GM21423 (cell line): ENCODE data around the gene CAMKK1.

ENCODE experiments used
- ATAC-seq: cut with Tn5 transposase; IDR thresholded peaks from one replicate; pipeline ENCODE4 v1.9.1; 2021; ENCODE audit warnings: mild to moderate bottlenecking, moderate library complexity; ENCODE audit not compliant: unreplicated experiment

Gene CAMKK1

DNA sequence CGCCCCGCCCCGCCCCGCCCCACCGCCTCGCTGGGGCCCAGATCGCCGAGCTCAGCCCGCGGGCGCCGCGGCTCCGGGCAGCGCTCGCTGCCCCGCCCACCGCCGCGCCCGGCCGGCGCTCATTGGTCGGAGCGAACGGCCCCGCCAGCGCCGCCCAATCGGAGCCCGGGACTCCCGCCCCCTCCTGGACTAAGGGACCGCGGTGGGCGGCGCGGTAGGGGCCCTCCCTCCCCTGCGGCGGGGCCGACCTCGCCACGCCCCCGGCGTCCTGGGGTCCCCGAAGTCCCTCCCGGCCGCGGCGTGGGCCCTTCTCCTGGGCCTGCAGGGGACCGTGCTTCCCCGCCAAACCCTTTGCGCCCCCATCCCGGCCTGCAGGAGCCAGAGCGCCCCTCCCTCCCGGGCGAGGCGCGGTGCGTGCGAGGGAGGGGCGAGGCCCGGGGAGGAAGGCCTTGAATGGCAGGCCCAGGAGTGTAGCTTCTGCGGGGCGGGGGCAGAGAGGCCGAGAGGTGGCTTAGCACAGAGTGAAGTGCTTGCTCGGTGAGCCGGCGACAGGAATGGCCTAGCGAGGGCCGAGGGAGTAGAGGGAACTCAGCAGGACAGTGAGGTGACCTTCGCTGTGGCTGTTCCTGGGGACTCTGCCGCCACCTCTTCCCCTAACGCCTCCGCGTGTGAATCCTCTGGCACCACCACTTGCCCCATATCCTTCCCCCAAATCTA lies at the start of gene CAMKK1:
Gene CAMKK1, minus strand, starts transcription at position 51 of the 717 bp plus-strand sequence. CDS start 7,366 bp downstream, outside the sequence.
- ATAC-seq: peak; percentile 81

DNA sequence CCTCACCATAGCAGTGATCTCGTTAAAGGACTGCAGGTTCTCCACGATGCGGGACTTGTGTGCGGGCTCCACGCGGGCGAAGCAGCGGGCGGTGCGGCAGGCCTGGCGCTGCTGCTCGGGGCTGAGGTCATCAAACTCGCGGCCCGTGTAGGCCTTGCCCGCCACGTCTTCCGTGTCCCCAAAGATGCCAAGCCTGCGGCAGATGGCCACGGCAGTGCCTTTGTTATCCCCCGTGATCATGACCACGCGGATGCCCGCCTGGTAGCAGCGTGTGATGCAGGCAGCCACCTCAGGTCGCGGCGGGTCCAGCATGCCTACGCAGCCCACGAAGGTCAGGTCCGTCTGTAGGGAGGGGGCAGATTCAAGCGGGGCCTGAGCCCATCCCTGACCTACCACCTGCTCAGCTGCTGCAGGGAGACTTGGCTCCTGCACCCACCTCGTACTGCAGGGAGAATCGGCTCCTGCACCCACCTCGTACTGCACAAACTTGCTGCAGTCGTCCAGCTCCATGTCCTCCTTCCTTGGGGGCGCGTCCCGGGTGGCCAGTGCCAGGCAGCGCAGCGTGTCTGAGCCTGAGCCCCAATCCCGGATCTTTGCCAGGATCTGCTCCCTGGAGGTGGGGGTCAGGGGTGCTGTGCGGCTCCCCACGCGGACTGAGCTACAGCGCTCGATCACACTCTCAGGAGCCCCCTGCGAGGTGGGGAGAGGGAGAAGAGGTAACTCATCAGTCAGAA lies 48.3 kb upstream of the CAMKK1 start:
- ATAC-seq: no peak

DNA sequence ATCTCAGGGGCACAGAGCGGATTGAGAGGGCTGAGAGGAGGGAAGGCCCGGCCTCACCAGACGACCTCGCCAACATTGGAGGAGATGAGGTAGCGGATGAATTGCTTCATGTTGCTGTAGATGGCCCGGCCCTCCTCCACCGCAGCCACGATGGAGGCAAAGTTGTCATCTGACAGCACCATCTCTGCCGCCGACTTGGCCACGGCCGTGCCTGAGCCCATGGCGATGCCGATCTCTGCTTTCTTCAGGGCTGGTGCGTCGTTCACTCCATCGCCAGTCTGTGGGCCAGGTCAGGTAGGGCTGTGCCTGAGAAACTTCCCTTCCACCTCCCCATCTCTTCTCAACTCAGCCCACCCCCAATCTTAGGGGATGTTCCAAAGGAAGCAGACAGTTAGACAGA lies 44.5 kb upstream of the CAMKK1 start:
- no peak for ATAC-seq

DNA sequence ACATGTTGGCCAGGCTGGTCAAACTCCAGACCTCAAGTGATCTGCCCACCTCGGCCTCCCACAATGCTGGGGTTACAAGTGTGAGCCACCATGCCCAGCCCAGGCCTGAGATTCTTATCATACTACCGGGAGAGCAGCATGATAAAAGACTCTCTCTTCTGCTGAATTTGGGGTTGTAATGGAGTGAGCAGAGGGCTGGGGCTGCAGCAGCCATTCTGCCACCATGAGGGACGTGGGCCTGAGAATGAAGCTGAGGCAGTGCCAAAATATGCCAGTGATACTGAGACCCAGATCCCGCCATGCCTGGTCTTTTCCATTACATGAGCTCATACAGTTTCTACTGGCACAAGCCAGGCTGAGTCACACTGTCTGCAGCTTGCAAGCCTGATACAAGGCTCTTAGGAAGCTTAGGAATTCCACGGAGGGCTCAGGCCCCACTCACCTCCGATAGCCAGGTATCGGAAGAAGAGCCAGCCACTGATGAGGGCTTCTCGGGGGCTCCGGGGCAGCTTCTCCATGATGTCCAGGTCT lies 43.0 kb upstream of the CAMKK1 start:
- ATAC-seq: no peak

DNA sequence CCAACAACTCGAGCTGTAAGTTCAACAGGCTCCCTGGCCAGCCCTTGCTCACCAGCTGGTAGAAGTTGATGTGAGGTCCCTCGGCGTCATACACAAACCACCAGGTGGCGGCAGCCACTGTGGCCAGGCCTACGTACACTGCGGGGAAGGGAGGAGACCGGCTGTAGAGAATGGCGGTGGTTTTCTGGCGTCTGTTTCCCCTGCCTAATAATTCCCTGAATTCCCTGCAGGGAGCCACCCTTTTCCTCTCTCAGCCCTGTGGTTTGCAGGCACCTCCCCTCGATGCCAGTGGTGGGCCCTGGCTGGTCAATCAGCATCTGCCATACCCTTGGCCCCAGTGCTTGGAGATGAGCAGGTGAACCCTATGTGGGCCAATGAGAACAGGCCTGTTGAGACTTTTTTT lies 42.3 kb upstream of the CAMKK1 start:
- ATAC-seq: no peak

DNA sequence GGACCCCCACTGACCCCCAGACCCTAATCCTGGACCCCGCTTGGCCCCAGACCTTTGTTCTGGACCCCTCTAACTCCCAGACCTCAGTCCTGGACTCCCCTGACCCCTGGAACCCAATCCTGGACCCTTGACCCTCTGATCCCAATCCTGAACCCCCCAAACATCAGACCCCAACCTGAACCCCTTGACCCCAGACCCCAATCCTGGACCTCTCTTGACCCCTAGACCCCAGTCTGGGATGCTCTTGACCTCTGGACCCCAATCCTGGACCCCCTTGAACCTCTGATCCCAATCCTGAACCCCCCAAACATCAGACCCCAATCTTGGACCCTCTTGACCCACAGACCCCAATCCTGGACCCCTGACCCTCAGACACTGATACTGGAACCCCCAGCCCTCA lies 36.9 kb upstream of the CAMKK1 start:
- ATAC-seq: no peak

DNA sequence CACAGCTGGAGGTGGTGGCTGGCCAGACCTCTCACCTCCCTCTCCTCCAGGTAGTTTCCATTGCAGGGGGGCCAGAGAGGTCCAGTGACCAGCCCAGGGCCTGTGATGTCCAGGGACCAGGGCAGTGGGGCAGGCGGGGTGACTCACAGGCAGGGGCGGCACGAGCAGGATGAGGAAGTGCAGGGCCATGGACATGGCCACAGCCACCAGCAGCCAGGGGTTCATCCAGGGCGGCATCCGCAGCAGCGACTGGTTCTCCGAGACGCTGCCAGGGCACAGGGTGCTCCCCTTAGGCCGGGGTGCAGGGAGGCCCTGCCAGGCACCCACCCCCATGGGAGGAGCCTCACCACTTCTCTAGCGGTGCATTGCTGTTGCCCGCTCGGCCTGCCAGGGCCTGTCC lies 36.3 kb upstream of the CAMKK1 start:
- no peak for ATAC-seq

DNA sequence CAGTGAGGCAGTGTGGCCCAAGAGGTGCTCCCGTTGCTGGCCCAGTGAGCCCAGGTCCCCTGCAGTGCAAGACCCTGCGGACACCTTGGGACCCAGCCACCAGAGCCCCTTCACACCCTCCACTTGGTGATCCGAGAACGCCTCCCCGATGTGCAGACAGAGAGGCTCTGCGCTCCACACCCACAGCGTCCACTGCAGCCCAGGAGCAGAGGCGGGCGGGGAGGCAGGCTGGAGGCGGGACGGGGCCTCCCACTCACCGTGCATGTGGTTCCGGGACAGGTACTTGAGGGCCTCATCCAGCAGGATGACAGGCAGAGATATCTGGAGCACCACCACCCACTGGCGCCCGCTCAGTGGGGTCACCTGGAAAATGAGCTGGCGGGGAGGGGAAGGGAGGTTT lies 35.6 kb upstream of the CAMKK1 start:
- ATAC-seq: no peak

DNA sequence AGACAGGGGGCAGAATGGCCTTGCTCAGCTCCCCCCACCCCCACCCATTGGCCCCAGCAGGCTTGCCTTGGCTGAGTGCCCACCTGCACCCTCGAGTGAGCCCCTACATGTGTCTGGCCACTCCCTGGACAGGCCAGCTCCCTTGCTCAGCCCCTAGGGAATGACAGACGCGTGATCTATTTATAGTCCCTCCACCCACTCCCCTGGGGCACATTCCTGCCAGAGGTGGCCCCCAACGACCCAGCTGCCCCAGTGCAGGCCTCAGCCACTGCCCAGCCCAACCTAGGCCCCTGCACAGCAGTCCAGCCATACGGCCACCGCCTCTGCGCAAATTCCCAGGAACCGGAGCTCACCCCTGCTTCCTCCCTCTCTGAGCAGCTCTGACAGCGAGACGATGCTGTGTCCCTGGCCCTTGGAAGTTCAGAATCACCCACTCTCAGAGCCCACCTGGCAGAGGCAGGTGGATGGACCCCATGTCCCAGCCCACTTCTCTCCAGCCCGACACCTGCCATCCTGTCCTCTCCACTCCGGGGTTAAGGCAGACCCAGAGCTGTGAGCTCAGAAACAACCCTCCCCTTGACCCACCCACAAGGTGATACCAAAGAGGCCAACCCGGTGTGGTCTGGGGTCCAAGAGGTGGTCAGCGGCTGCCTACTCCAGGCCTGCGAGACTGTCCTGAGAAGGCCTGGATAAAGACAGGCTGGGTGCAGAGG lies 34.9 kb upstream of the CAMKK1 start:
- no peak for ATAC-seq

DNA sequence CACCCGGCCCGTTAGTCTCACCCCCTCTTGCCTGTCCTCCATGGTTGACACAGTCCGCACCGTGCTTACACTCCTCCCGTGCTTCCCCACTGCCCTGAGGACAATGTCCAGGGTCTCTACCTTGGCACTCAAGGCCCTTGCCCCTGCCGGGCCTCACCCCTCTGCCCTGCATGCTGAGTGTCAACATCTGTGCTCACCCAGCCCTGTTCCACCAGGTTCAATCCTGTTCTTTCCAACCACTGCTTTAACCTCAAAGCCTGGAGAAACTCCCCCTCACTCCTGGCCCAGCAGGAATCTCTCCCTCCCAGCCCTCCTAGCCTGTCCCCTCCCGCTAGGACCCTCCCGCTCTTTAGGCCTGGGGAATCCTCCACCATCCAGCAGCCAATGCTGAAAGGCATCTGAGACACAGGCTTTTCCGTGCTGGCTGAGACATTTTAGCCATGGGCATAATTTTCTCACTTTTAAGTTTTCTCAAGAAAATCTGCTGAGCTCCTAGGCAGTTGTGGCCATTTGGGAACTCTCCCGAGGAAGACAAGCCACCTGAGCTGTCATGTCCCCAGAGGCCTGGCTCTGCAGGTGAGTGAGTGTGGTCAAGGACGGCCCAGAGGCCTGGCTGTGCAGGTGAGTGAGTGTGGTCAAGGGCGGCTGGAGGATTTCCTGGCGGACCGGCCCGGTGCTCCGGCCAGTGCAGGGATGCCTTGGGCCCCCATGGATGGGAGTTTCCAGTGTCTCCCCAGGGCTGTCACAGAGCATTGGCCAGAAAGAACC lies 34.2 kb upstream of the CAMKK1 start:
- no peak for ATAC-seq

DNA sequence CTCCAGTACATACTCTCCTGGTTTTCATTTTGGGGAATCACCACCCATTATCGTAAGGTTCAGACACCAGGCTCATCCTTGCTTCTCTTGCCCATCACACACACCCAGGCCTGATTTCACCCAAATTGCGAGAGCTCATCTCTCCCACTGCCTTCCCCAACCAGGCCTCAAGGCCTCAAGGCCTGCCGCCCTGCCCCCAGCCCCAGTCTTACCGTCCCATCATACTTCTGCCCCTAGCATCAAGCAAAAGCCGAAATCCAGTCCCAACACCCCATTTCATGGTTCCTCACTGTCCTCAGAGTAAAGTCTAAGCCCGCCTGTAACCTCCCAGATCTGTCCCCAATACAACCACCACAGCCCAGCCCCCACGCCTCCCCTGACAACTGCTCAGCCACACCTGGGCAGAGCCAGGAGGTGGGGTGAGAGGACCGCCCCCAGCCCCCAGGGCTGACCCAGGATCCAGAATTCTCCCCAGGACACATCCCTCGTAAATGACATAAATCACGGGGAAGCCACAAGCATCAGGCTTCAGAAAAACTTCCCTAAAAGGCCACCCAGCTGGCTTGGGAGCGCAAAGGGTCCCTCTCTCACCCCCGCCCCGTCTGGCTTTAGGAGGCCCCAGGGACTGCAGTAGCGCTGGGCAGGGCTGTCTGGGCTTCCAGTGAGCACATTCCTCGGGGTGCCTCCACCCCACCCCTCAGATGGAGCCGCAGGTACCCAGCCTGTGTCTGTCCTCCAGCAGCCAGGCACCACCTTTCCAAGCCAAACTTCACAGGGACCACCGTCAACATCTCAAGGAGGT lies 33.0 kb upstream of the CAMKK1 start:
- ATAC-seq: no peak

DNA sequence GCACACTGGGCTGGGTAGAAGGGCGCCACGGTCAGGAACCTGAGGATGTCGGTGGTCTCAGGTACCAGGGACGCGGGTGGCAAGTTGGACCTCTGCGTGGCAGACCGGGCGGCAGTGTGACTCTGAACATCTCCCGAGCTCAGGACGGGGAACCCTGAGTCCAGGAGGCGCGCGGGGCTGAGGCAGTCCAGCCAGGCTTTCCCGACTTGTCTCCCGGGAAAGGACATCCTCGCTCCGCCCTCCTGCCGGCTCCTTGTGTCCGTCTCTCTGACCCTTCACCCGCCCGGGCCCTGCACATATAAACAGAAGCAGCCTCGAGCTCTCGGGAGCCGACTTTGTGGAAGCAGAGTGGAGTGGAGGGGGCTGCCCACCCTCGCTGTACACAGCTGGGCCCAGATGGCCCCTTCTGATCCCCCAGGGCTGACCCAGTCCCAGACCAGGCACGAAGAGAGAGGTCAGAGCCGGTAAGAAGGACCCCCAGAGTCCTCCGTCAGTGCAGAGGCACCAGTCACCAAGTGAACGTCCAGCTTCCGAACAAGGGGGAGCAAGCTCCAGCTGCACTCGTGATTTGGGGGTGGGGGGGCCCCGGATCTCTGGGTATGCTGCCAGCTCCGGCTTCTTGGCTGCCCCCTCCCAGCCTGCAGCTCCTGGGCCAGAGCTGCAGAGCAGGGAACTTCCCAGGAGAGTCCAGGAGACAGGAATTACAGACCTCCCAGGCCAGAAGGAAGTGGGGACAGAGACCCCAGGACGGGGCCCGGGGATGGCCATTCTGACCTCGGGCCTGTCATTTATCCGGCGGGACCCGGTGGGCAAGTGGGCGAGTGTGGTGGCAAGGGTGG lies 31.9 kb upstream of the CAMKK1 start:
- no peak for ATAC-seq

DNA sequence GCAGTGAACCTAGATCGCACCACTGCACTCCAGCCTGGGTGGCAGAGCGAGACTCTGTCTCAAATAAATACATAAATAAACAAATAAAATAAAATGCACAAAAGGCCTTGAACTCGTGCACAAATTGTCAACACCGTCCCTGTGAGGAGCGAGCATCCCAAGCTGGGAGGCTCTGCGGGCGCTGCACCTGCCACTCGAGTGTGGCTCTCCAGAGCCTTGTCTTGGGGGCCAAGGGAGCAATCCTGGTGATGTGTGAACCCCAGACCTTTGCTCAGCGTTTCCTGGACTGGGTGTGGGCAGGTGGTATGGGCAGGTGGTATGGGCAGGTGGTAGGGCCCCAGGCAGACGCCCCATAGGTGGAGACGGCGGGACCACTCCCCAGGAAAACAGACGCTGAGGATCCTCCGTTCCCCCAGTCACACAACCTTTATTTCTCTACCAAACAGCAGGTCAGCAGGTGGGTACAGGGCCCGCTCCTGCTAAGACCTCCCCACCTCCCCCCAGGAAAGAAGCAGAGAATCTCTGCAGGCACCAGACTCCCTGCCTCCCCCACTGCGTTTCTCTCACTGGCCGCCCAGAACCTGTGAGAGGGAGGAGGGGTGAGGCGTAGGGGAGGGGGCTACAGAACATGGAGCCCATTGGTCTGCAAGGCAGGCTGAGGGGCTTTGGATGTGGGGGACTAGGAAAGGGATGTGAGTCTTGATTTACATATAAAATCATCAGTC lies 30.8 kb upstream of the CAMKK1 start:
- no peak for ATAC-seq

DNA sequence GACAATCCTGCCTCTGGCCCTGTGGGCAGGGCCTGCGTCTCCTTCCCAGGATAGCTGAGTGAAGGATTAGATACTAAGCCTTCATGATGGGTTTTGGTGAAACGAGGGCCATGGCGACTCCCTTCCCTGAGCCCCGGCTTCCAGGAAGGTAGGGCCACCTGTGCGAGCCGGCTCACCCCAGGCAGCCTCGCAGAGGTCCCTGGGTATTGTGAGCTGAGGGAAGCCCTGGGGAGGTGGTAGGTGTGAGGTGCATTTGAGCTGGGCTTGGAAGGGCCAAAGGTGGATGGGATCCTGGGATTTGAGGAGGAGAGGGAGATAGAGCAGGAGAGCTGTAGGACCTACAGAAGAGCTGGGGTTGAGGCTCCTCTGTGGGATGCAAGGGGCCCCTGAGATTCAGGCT lies 29.9 kb upstream of the CAMKK1 start:
- no peak for ATAC-seq

DNA sequence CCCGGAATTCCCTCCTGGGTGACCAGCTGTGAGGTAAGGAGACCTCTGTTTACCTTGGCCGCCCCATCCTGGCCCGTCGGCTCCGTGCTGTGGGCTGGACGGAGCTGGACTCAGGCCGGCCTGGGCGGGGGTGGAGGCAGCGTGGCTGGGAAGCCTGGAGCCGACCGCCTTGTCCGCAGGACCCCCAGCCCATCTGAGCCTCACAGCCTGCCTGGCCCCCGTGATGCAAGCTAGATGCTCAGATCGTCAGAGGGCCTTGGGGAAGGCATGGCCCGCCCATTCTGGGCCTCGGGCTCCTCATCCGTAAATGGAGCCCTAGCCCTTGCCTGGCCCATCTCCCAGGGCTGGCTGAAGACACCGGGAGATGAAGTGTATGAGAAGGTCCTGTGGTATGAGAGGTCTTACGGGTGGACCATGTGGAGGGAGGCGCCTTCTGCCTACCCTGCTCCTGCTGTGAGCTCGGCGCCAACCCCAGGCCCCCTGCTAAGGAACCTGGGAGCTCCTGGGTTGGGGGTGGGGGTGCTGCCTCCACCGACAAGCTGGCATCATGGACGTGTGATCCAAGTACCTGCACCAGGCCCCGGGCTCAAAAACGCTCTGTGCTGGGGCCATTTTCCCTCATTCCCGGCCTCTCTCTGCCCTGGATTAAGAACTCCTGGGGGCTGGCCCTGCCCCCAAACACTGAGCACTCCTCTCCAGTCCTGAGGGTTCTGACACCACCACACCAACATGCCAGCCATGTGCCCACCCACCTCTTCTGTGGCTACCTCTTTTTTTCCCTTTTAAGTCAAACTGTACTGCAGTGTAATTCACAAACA lies 28.9 kb upstream of the CAMKK1 start:
- no peak for ATAC-seq

DNA sequence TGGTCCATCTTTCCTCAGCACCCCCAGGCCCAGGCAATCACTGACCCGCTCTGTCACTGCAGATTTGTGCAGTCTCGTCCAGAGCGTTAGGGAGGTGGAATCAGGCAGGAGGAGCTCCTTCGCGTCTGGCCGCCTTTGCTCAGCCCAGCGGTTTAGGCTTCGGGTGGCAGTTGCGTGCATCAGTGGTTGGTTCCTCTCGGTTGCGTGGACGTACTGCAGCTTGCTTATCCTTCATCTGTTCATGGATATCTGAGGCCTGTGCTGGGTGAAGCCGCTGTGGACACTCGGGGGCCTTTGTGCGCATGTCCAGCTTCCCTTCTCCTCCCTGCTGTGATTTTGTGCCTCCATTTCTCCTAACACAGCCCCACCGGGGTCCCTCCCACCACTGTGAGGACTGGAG lies 28.2 kb upstream of the CAMKK1 start:
- no peak for ATAC-seq

DNA sequence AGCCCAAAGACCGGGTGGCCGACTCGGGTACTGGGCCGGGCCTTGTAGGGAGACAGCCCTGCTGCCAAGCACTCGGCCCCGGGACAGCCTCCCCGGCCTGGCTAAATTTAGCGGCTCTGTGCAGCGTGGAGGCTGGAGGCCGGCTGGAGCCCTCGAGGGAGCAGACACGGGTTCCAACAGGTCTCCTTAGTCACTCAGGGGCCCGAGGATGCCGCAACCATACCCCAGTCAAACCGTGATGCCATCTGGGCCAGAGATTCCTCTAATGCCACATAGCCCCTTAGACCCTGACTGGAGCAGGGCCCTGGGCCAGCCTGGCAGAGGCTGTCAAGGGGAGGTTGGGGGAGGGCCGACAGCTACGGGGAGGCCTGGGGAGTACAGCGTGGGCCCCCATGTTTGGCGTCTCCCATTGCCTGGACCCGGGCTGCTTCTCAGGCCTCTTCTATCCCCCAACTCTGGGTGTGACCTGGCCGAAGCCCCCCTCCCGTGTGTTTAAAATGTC lies 26.3 kb upstream of the CAMKK1 start:
- ATAC-seq: no peak
